ENCODE data around the gene LMBRD2.

The LMBRD2 gene

DNA sequence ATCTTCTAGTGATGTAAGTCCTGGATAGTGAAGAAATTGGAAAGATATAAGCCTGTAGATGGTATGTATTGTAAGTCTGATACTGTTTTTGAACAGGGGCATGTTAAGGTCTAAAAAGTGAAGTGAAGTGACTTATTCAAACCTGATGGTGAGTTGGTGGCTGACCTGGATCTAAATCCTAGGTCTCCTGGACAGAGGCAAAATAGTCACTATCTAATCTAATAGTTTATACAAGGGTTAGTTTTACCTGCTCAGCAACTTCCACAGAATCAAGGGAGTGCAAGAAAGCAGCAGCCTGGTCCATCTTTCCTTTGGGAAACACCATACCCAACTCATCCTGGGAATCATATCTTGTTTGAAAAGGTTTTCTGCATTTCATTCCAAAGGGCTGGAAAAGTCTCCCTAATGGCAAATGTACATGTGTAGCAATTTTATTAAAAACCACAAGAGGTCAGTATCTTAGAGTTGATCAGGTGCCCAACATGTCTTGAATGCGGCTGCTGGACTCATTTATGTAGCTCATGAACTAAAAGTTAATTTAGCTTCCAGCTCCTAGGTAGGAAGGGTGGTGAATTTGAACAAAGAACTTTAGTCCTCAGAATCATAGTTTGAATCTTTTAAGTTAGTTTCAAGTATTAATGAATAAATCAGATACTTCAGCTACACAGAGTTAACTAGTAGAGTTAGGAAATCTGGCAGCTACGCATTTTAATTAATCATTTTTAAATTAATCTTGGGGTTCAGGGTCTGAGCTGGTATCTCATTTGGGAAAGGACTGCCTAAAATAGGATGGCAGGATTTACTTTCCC lies 26.2 kb upstream of the LMBRD2 start:
- H3K9ac ChIP-seq (ENCODE audit: low read length): peak overlapping the region; percentile 46; the same call in 1 of the 2 replicates
- H3K4me2 ChIP-seq (ENCODE audit: low read depth, low read length): peak overlapping the region; percentile 79

DNA sequence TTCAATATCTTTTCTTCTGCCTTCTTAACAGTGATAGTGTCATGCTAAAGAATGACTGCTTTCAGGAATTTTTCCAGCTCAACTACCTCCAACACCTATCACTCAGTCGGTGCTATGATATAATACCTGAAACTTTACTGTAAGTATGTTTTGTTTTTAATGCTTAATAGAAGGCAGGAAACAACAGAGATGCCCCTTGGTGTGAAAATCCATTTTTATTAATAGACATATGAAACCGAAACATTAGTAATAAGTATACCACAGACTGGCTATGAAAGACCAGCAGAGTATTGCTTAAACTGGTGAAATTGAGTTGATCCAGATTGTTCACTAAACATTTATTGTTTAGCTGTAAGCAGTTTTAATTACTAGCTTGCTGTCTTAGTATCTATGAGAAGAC lies 25.5 kb upstream of the LMBRD2 start:
- peaks cover 19% of the 10 kb centered on the region; the same call in 1 of the 2 replicates for H3K36me3 ChIP-seq (replicated peaks; ENCODE audit: insufficient read depth, low read length)

More for the DNA sequence above, 26.2 kb upstream of the LMBRD2 start:
- peak; percentile 59 for DNase-seq
- H3K9me3 ChIP-seq (replicated peaks; ENCODE audit: insufficient read depth, low read length): no peaks in the 10 kb centered on the region
- no peaks in the 10 kb centered on the region for H3K27me3 ChIP-seq (replicated peaks; ENCODE audit: insufficient read depth, low read length)
- H3F3A ChIP-seq (ENCODE audit: insufficient read depth, low read length): peaks cover 14% of the 10 kb centered on the region
- H4K20me1 ChIP-seq (ENCODE audit: insufficient read depth, low read length): no peaks in the 10 kb centered on the region
- TF ChIP-seq, protein P1, sequence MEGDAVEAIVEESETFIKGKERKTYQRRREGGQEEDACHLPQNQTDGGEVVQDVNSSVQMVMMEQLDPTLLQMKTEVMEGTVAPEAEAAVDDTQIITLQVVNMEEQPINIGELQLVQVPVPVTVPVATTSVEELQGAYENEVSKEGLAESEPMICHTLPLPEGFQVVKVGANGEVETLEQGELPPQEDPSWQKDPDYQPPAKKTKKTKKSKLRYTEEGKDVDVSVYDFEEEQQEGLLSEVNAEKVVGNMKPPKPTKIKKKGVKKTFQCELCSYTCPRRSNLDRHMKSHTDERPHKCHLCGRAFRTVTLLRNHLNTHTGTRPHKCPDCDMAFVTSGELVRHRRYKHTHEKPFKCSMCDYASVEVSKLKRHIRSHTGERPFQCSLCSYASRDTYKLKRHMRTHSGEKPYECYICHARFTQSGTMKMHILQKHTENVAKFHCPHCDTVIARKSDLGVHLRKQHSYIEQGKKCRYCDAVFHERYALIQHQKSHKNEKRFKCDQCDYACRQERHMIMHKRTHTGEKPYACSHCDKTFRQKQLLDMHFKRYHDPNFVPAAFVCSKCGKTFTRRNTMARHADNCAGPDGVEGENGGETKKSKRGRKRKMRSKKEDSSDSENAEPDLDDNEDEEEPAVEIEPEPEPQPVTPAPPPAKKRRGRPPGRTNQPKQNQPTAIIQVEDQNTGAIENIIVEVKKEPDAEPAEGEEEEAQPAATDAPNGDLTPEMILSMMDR (IDR thresholded peaks at IDR 0.05; ENCODE audit: low read length): peak; percentile 67
- no peak for TF ChIP-seq EZH2phosphoT487 (IDR thresholded peaks at IDR 0.05; ENCODE audit: low read length)
- H3K4me1 ChIP-seq (ENCODE audit: low read length): peaks cover 35% of the 10 kb centered on the region
- no peaks in the 10 kb centered on the region for H3K9me2 ChIP-seq (replicated peaks; ENCODE audit: insufficient read depth, low read length)
- H3K36me3 ChIP-seq (replicated peaks; ENCODE audit: insufficient read depth, low read length): peaks cover 11% of the 10 kb centered on the region; the same call in 1 of the 2 replicates
- H3K27ac ChIP-seq (ENCODE audit: low read length): peak overlapping the region; percentile 81
- H3K79me2 ChIP-seq (ENCODE audit: low read length): peaks cover 55% of the 10 kb centered on the region
- peak overlapping the region; percentile 44 for H3K4me3 ChIP-seq (ENCODE audit: low read length)
- no peak overlapping the region for H2AFZ ChIP-seq (ENCODE audit: low read length)

DNA sequence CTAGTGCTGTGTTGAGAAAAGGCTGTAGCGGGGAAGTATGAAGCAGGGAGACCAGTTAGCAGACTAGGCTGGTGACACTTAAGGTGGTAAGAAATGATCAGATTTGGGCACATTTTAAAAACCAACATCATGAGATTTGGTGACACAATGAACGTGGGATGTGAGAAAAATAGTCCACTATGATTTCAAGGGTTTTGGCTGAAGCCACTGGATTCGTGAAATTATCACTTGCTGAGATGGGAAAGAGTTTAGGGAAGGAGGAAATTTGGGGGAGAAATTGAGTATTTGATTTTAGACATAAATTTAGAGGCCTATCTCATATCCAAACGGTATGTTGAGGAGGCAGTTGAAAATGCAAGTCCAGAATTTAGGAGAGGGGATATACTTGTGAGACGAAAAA lies 23.4 kb upstream of the LMBRD2 start:
- Histone ChIP-seq H3K27ac (ENCODE audit: low read length) (no peak overlapping the region), H3K4me1 (ENCODE audit: low read length) (peaks cover 42% of the 10 kb centered on the region), H4K20me1 (ENCODE audit: insufficient read depth, low read length) (no peaks in the 10 kb centered on the region), H3K9ac (ENCODE audit: low read length) (no peak overlapping the region), H3K9me2 (replicated peaks; ENCODE audit: insufficient read depth, low read length) (no peaks in the 10 kb centered on the region), H3K27me3 (replicated peaks; ENCODE audit: insufficient read depth, low read length) (no peaks in the 10 kb centered on the region), H3K79me2 (ENCODE audit: low read length) (peaks cover 57% of the 10 kb centered on the region), H3K4me3 (ENCODE audit: low read length) (no peak overlapping the region), H2AFZ (ENCODE audit: low read length) (no peak overlapping the region), H3K36me3 (replicated peaks; ENCODE audit: insufficient read depth, low read length) (peaks cover 29% of the 10 kb centered on the region; the same call in 1 of the 2 replicates), H3K9me3 (replicated peaks; ENCODE audit: insufficient read depth, low read length) (no peaks in the 10 kb centered on the region), H3F3A (ENCODE audit: insufficient read depth, low read length) (peaks cover 14% of the 10 kb centered on the region), H3K4me2 (ENCODE audit: low read depth, low read length) (no peak overlapping the region)
- no peak for TF ChIP-seq EZH2 (optimal IDR thresholded peaks at IDR 0.05; ENCODE audit: low read depth, low read length)
- TF ChIP-seq, protein P1 (IDR thresholded peaks at IDR 0.05; ENCODE audit: low read length): no peak
- no peak for DNase-seq

More for the DNA sequence above, 25.5 kb upstream of the LMBRD2 start:
- no peaks in the 10 kb centered on the region for H3K9me3 ChIP-seq (replicated peaks; ENCODE audit: insufficient read depth, low read length)
- peak overlapping the region; percentile 81 for H3K27ac ChIP-seq (ENCODE audit: low read length)
- TF ChIP-seq, protein P1 (IDR thresholded peaks at IDR 0.05; ENCODE audit: low read length): no peak
- no peak for TF ChIP-seq EZH2phosphoT487 (IDR thresholded peaks at IDR 0.05; ENCODE audit: low read length)
- TF ChIP-seq EZH2 (optimal IDR thresholded peaks at IDR 0.05; ENCODE audit: low read depth, low read length): no peak
- peak; percentile 78 for DNase-seq
- peak overlapping the region; percentile 44 for H3K4me3 ChIP-seq (ENCODE audit: low read length)
- H3K4me1 ChIP-seq (ENCODE audit: low read length): peaks cover 38% of the 10 kb centered on the region
- peaks cover 55% of the 10 kb centered on the region for H3K79me2 ChIP-seq (ENCODE audit: low read length)
- no peaks in the 10 kb centered on the region for H3K27me3 ChIP-seq (replicated peaks; ENCODE audit: insufficient read depth, low read length)
- no peaks in the 10 kb centered on the region for H4K20me1 ChIP-seq (ENCODE audit: insufficient read depth, low read length)
- peak overlapping the region; percentile 79 for H3K4me2 ChIP-seq (ENCODE audit: low read depth, low read length)
- H3K9ac ChIP-seq (ENCODE audit: low read length): peak overlapping the region; percentile 46; the same call in 1 of the 2 replicates
- H3K9me2 ChIP-seq (replicated peaks; ENCODE audit: insufficient read depth, low read length): no peaks in the 10 kb centered on the region
- H3F3A ChIP-seq (ENCODE audit: insufficient read depth, low read length): peaks cover 14% of the 10 kb centered on the region
- H2AFZ ChIP-seq (ENCODE audit: low read length): no peak overlapping the region
